ENCODE data around the gene IQCH. TPM values are rescaled to one million over a fixed set of nuclear protein-coding genes. Genes with fewer than 3 reads are reported as not detected.

The IQCH gene
- total RNA-seq, 1 experiment from 2014 or later = 1.1 TPM

DNA sequence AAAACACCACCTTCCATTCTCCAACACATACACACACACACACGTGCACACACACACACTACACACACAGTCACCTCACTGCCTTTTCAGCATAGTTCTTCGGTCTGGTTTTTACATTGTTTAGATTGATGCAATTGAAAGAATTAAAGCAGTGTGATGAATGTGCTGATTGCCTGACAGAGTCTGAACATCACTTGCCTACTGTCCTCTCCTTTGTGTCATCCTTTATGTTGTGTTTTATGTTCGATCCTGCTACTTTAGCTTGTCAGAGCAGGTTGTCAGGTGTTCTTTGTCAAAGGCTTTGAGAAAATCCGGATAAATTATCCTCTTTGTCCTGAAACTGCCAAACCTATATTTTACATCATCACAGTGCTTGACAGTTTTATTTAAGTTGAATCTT is 80.4 kb downstream of the IQCH start:
- Mint-ChIP-seq H3K27me3 (ENCODE audit: low read depth) (no peaks in the 10 kb centered on the region), H3K4me1 (no peaks in the 10 kb centered on the region), H3K9me3 (no peaks in the 10 kb centered on the region), H3K27ac (no peak overlapping the region), H3K36me3 (ENCODE audit: insufficient read depth in 1 of 3, low read depth in 3 of 3) (no peaks in the 10 kb centered on the region), H3K4me3 (no peak overlapping the region)
- H3K18ac ChIP-seq (ENCODE audit: insufficient read length, low read depth, low read length) = no peak overlapping the region
- H2AFZ ChIP-seq (ENCODE audit: low read length) = no peak overlapping the region
- H4K20me1 ChIP-seq (ENCODE audit: control insufficient read depth, insufficient read depth, insufficient read length) = no peaks in the 10 kb centered on the region
- H3K9me3 ChIP-seq (ENCODE audit: control insufficient read depth, low read depth, low read length) = no peaks in the 10 kb centered on the region
- H2BK15ac ChIP-seq (ENCODE audit: low read depth, low read length) = no peak overlapping the region
- no peaks in the 10 kb centered on the region for H3K79me1 ChIP-seq (ENCODE audit: insufficient read depth, low read depth, low read length, poor library complexity, severe bottlenecking)
- H3T11ph ChIP-seq (ENCODE audit: low read length) = no peak overlapping the region
- no peak overlapping the region for H2BK20ac ChIP-seq (ENCODE audit: low read depth, low read length, poor library complexity, severe bottlenecking)
- no peaks in the 10 kb centered on the region for H3K27me3 ChIP-seq (ENCODE audit: insufficient read depth, low read length)
- H3K23me2 ChIP-seq (ENCODE audit: insufficient read length, low read depth, low read length, poor library complexity, severe bottlenecking) = no peaks in the 10 kb centered on the region
- no peak overlapping the region for H3K27ac ChIP-seq (ENCODE audit: insufficient read length, low read depth, low read length)
- TF ChIP-seq, protein P1, sequence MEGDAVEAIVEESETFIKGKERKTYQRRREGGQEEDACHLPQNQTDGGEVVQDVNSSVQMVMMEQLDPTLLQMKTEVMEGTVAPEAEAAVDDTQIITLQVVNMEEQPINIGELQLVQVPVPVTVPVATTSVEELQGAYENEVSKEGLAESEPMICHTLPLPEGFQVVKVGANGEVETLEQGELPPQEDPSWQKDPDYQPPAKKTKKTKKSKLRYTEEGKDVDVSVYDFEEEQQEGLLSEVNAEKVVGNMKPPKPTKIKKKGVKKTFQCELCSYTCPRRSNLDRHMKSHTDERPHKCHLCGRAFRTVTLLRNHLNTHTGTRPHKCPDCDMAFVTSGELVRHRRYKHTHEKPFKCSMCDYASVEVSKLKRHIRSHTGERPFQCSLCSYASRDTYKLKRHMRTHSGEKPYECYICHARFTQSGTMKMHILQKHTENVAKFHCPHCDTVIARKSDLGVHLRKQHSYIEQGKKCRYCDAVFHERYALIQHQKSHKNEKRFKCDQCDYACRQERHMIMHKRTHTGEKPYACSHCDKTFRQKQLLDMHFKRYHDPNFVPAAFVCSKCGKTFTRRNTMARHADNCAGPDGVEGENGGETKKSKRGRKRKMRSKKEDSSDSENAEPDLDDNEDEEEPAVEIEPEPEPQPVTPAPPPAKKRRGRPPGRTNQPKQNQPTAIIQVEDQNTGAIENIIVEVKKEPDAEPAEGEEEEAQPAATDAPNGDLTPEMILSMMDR (conservative IDR thresholded peaks at IDR 0.05) = no peak
- WGBS (ENCODE audit: extremely low coverage, insufficient read length, low lambda C conversion rate) = no CpG with 5 or more reads among the region's 4 CpGs
- H3K79me2 ChIP-seq (ENCODE audit: insufficient read depth, low read length) = no peaks in the 10 kb centered on the region
- H3K4me1 ChIP-seq (ENCODE audit: insufficient read depth, low read length) = no peaks in the 10 kb centered on the region
- H2BK12ac ChIP-seq (ENCODE audit: insufficient read length, low read depth, low read length) = no peak overlapping the region
- H4K5ac ChIP-seq (ENCODE audit: insufficient read length, low read depth, low read length) = no peak overlapping the region
- H4K91ac ChIP-seq (ENCODE audit: insufficient read length, low read depth, low read length) = no peak overlapping the region
- no peak overlapping the region for H3K56ac ChIP-seq (ENCODE audit: insufficient read length, low read depth, low read length)
- H4K8ac ChIP-seq (replicated peaks; ENCODE audit: insufficient read length, low read depth, low read length) = no peak overlapping the region
- DNase-seq = no peak
- H3K23ac ChIP-seq (ENCODE audit: insufficient read length, low read depth, low read length) = no peak overlapping the region
- H3K4ac ChIP-seq (ENCODE audit: low read depth, low read length) = no peak overlapping the region
- H2BK120ac ChIP-seq (ENCODE audit: low read depth, low read length, poor library complexity, severe bottlenecking) = no peak overlapping the region
- no peak overlapping the region for H3K4me2 ChIP-seq (ENCODE audit: insufficient read depth, insufficient read length, low read length)
- H3K14ac ChIP-seq (ENCODE audit: insufficient read depth, low read length) = no peak overlapping the region
- no peak overlapping the region for H3K9ac ChIP-seq (ENCODE audit: extremely low read depth, insufficient read length, low read length)
- no peak overlapping the region for H2BK5ac ChIP-seq (ENCODE audit: insufficient read length, low read length)
- H2AK5ac ChIP-seq (ENCODE audit: insufficient read length, low read length) = no peak overlapping the region

Data from H9 (cell line).